PC-3 (cell line): ENCODE data around the gene RNF123. TPM values are rescaled to one million over a fixed set of nuclear protein-coding genes. Genes with fewer than 3 reads are reported as not detected.
A peak's percentile ranks its signal among the peaks of the same experiment; 100 is the strongest.

Source experiments
- ATAC-seq: fragments of 200-7000 bp; cut with Tn5 transposase; 2 replicates; pipeline ENCODE4 v1.9.1; 2020; ENCODE audit warnings: mild to moderate bottlenecking, moderate library complexity
- BruUV-seq: library from RNA; stranded (reverse); fragments of 400-500 nt; replicated peaks from 2 replicates; lab custom pipeline; 2021; lab: Mats Ljungman, UMichigan
- CTCF ChIA-PET: fragments of 300-600 bp; sonication (Branson Sonifier 250); formaldehyde crosslinking; loops from one replicate; lab custom pipeline; 2022; ENCODE audit warnings: antibody characterized with exemption; lab: Charles Lee
- POLR2A ChIA-PET: fragments of 300-600 bp; sonication (Branson Sonifier 250); formaldehyde crosslinking; loops from one replicate; lab custom pipeline; 2022; ENCODE audit warnings: antibody characterized with exemption; ENCODE audit not compliant: unreplicated experiment; lab: Charles Lee
- DNase-seq: peaks from one replicate; pipeline ENCODE4 v3.0.0-alpha.2; 2015
- H2AFZ ChIP-seq: fragments of 300-600 bp; sonication (generic); 2 replicates; pipeline ENCODE4 v1.6.0; 2016; ENCODE audit warnings: antibody characterized with exemption, low read length
- H3F3A ChIP-seq: fragments of 300-600 bp; sonication (generic); one replicate; pipeline ENCODE4 v1.6.0; 2017; ENCODE audit warnings: antibody characterized with exemption, low read length, control low read depth, mild to moderate bottlenecking; ENCODE audit not compliant: unreplicated experiment
- H3K27ac ChIP-seq: fragments of 300-600 bp; sonication (generic); 2 replicates; pipeline ENCODE4 v1.5.1; 2016; ENCODE audit warnings: mild to moderate bottlenecking, low read length
- H3K27me3 ChIP-seq: fragments of 300-600 bp; sonication (generic); 2 replicates; pipeline ENCODE4 v1.6.1; 2016; ENCODE audit warnings: low read length, mixed read lengths
- H3K36me3 ChIP-seq: fragments of 300-600 bp; sonication (generic); 2 replicates; pipeline ENCODE4 v1.6.1; 2016; ENCODE audit warnings: low read depth, mixed run types, low read length, mixed read lengths
- H3K4me1 ChIP-seq: fragments of 300-600 bp; sonication (generic); 2 replicates; pipeline ENCODE4 v1.5.1; 2016; ENCODE audit warnings: low read length; ENCODE audit not compliant: insufficient read depth
- H3K4me2 ChIP-seq: fragments of 300-600 bp; sonication (generic); 2 replicates; pipeline ENCODE4 v1.6.0; 2016; ENCODE audit warnings: low read length
- H3K4me3 ChIP-seq: fragments of 300-600 bp; sonication (generic); 2 replicates; pipeline ENCODE4 v1.5.1; 2016; ENCODE audit warnings: mild to moderate bottlenecking, low read length, mixed read lengths
- H3K79me2 ChIP-seq: fragments of 300-600 bp; sonication (generic); 2 replicates; pipeline ENCODE4 v1.6.1; 2017; ENCODE audit warnings: low read length, mixed read lengths
- H3K9ac ChIP-seq: fragments of 300-600 bp; sonication (generic); 2 replicates; pipeline ENCODE4 v1.6.0; 2016; ENCODE audit warnings: mild to moderate bottlenecking, low read length
- H3K9me2 ChIP-seq: fragments of 300-600 bp; sonication (generic); replicated peaks from 2 replicates; pipeline ENCODE4 v1.6.1; 2016; ENCODE audit warnings: mixed run types, low read length, mixed read lengths
- H3K9me3 ChIP-seq: fragments of 300-600 bp; sonication (generic); 2 replicates; pipeline ENCODE4 v1.6.1; 2016; ENCODE audit warnings: low read length, mixed read lengths
- H4K20me1 ChIP-seq: fragments of 300-600 bp; sonication (generic); 2 replicates; pipeline ENCODE4 v1.6.1; 2016; ENCODE audit warnings: low read length, mixed read lengths
- CTCF ChIP-seq: fragments of 300-600 bp; sonication (generic); conservative IDR thresholded peaks from 2 replicates; pipeline ENCODE4 v1.5.1; 2017; ENCODE audit warnings: antibody characterized with exemption, low read depth, mild to moderate bottlenecking, low read length
- EZH2 ChIP-seq: fragments of 300-600 bp; sonication (generic); IDR thresholded peaks from one replicate; pipeline ENCODE4 v1.6.1; 2017; ENCODE audit warnings: antibody characterized with exemption, mild to moderate bottlenecking, low read length; ENCODE audit not compliant: unreplicated experiment
- EZH2phosphoT487 ChIP-seq: fragments of 300-600 bp; sonication (generic); IDR thresholded peaks from 2 replicates; pipeline ENCODE4 v1.6.1; 2018; ENCODE audit warnings: mild to moderate bottlenecking, antibody characterized with exemption, low read length, borderline replicate concordance
- intact Hi-C: fragments of 100-400 bp; cut with micrococcal nuclease; formaldehyde crosslinking; loops from 2 replicates; pipeline ENCODE4 v1.9.0; 2023
- total RNA-seq: library from RNA; depleted of rRNA; stranded (reverse); fragments of >200 nt; gene quantifications from 2 replicates; pipeline ENCODE4 v1.2.3, GENCODE V29; 2014

Gene RNF123
- total RNA-seq, 1 experiment from 2014 or later: 38.6 TPM

DNA sequence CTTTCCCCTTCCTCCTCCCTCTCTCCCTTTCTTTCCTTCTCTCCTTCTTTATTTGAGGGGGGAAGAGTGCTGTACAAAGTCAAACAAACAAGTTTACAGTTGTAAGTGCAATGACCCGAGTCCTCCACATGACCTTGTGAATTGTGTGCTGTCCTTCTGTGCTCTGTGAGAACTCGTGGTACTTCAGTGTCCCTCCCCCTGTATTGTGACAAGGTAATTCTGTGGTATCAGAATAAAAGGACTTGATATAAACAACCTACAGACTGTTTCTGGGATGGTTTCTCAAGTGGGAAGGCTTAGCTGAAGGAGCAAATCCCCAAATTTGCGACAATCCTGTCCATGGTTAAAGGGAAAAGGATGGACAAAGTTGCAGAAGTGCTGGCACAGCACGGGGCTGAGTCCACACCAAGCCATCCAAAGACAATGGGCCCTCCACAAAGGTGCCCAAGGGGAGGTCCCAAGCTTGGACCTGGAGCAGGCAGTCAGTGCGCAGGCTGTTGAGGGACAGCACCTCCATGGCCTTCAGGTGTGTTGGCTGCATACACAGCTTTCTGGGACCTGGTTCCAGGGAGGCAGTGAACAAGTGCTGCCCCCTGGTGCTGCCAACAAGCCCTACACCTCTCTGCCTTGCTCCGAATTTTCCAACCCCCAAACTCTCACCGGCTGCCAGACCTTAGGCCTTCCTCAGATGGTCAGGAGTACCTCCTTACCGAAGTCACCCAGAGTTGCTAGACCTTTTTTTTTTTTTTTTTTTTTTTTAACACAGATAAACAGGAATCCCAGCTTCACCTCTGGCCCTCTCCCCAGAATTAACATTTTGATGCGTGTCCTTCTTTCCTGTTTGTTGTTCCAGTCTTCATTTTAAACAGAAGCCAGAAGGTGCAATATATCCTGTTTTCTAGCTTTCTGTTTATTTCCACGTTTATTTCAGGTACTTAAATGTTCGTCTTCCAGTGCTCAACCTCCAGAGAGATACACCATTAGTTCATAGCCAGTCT, 17.8 kb upstream of the RNF123 start:
- Histone ChIP-seq H3K9me3 (no peaks in the 10 kb centered on the region), H3K4me3 (no peak overlapping the region), H3K9me2 (no peaks in the 10 kb centered on the region), H4K20me1 (no peaks in the 10 kb centered on the region), H3K4me2 (no peak overlapping the region), H3K9ac (no peak overlapping the region), H3F3A (peaks cover 4% of the 10 kb centered on the region), H3K27ac (no peak overlapping the region), H2AFZ (no peak overlapping the region), H3K79me2 (peaks cover 24% of the 10 kb centered on the region), H3K27me3 (no peaks in the 10 kb centered on the region), H3K36me3 (0 out of 2 replicates have a peak, but pooled peaks cover 5% of the 10 kb centered on the region), H3K4me1 (peaks cover 41% of the 10 kb centered on the region)
- DNase-seq (peak; percentile 87), ATAC-seq (peak; percentile 5)
- POLR2A ChIA-PET: interaction anchor here (0.6 kb wide), 1 partner anchor 563 kb away, joined by 9 read pairs; no protein-coding TSS in a partner anchor
- intact Hi-C loops: loop anchor here (1.0 to 5.0 kb wide), 5 partner anchors 33 to 219 kb away; partner anchors contain the start of gene DAG1
- TF ChIP-seq EZH2phosphoT487: no peak
- peak; percentile 90 for TF ChIP-seq CTCF
- no peak for TF ChIP-seq EZH2
- BruUV-seq: no TSS peak
- CTCF ChIA-PET: interaction anchor here (0.6 to 3.3 kb wide), 3 partner anchors 33 to 256 kb away, joined by 3 to 52 read pairs (median 3); no protein-coding TSS in a partner anchor

DNA sequence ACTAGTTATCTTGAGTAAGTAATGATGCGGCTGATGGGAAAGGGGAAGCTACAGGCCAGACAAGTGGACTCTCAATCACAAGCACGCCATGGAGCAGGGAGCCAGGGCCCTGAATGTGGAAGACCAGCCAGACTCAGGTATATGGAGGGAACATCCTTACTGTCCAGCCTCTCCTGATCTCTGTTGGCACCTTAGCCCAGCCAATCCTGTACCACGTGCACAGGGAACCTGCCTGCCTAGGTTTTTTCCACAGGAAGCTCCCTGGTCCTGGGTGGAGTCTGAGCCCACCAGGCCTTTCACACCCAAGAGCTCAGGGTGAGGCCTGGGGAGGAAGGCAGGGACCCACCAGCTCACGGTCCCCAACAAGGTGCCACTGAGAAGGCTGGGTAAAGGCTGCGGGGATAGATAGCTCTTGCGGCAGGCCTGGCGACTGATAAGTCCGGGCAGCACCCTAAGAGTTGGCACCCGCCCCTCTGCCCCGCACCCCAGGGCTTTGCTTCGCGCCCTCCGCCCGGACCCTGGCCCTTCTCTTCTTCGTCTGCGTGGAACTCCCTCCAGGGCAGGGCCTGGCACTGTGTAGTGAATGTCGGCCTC, 16.1 kb upstream of the RNF123 start:
- Histone ChIP-seq H3K4me2 (peak overlapping the region; percentile 94), H3K27ac (peak overlapping the region; percentile 89), H3K79me2 (peaks cover 24% of the 10 kb centered on the region), H3K27me3 (no peaks in the 10 kb centered on the region), H3F3A (peaks cover 4% of the 10 kb centered on the region), H3K36me3 (peaks cover 18% of the 10 kb centered on the region; the same call in 1 of the 2 replicates), H3K4me1 (peaks cover 32% of the 10 kb centered on the region), H4K20me1 (no peaks in the 10 kb centered on the region), H3K9me2 (no peaks in the 10 kb centered on the region), H3K9me3 (no peaks in the 10 kb centered on the region), H2AFZ (peak overlapping the region; percentile 75), H3K4me3 (peak overlapping the region; percentile 88), H3K9ac (peak overlapping the region; percentile 98)
- ChIA-PET CTCF (interaction anchor here (3.3 kb wide), 1 partner anchor 134 kb away, joined by 52 read pairs; no protein-coding TSS in a partner anchor), POLR2A (no interaction called here)
- DNase-seq (peak; percentile 17), ATAC-seq (no peak)
- TSS peak; percentile 86 for BruUV-seq
- TF ChIP-seq CTCF (no peak), EZH2 (no peak), EZH2phosphoT487 (no peak)
- intact Hi-C loops: loop anchor here (5.0 kb wide), 2 partner anchors 201 to 221 kb away; partner anchors contain the start of gene DAG1
